Measurements from ENCODE around the gene KRTAP21-1. TPM values are rescaled to one million over a fixed set of nuclear protein-coding genes. Genes with fewer than 3 reads are reported as not detected.
A peak's percentile ranks its signal among the peaks of the same experiment; 100 is the strongest.

KRTAP21-1 gene
- total RNA-seq, 1 experiment from 2014 or later, result not detected

GRCh38 chr21:30760776-30761175, 5.5 kb upstream of the KRTAP21-1 start:
- no peak overlapping the region for H3K14ac ChIP-seq (ENCODE audit: insufficient read depth, low read length)
- H2AK5ac ChIP-seq (ENCODE audit: insufficient read length, low read length), result no peak overlapping the region
- H3K27me3 ChIP-seq (ENCODE audit: insufficient read depth, low read length), result no peaks in the 10 kb centered on the region
- TF ChIP-seq CTCF (conservative IDR thresholded peaks at IDR 0.05), result no peak
- H3K36me3 Mint-ChIP-seq (ENCODE audit: insufficient read depth in 1 of 3, low read depth in 3 of 3), result peaks cover 0 to 29% (median 0%) of the 10 kb centered on the region in 3 experiments; a peak in 2 of 7 replicates
- no peak overlapping the region for H3K27ac ChIP-seq (ENCODE audit: insufficient read length, low read depth, low read length)
- no peak overlapping the region for H2BK12ac ChIP-seq (ENCODE audit: insufficient read length, low read depth, low read length)
- H3K79me1 ChIP-seq (ENCODE audit: insufficient read depth, low read depth, low read length, poor library complexity, severe bottlenecking), result no peaks in the 10 kb centered on the region
- H2BK120ac ChIP-seq (ENCODE audit: low read depth, low read length, poor library complexity, severe bottlenecking), result no peak overlapping the region
- no peaks in the 10 kb centered on the region for H4K20me1 ChIP-seq (ENCODE audit: control insufficient read depth, insufficient read depth, insufficient read length)
- H3K79me2 ChIP-seq (ENCODE audit: insufficient read depth, low read length), result no peaks in the 10 kb centered on the region
- no peak overlapping the region for H4K8ac ChIP-seq (replicated peaks; ENCODE audit: insufficient read length, low read depth, low read length)
- H3K9me3 Mint-ChIP-seq, result peaks cover 2 to 21% of the 10 kb centered on the region in 2 experiments; a peak in 2 of 5 replicates
- no peak for DNase-seq
- H3K4ac ChIP-seq (ENCODE audit: low read depth, low read length), result no peak overlapping the region
- no peak overlapping the region for H2AFZ ChIP-seq (ENCODE audit: low read length)
- no peaks in the 10 kb centered on the region for H3K4me1 Mint-ChIP-seq
- H3K4me2 ChIP-seq (ENCODE audit: insufficient read depth, insufficient read length, low read length), result no peak overlapping the region
- H3K9me3 ChIP-seq (ENCODE audit: control insufficient read depth, low read depth, low read length), result no peaks in the 10 kb centered on the region
- no peak overlapping the region for H2BK20ac ChIP-seq (ENCODE audit: low read depth, low read length, poor library complexity, severe bottlenecking)
- H2BK15ac ChIP-seq (ENCODE audit: low read depth, low read length), result no peak overlapping the region
- H3K4me3 Mint-ChIP-seq, result no peak overlapping the region
- no peak overlapping the region for H4K5ac ChIP-seq (ENCODE audit: insufficient read length, low read depth, low read length)
- H2BK5ac ChIP-seq (ENCODE audit: insufficient read length, low read length), result no peak overlapping the region
- H3K56ac ChIP-seq (ENCODE audit: insufficient read length, low read depth, low read length), result no peak overlapping the region
- H3T11ph ChIP-seq (ENCODE audit: low read length), result no peak overlapping the region
- H3K27me3 Mint-ChIP-seq (ENCODE audit: low read depth), result no peaks in the 10 kb centered on the region; the same call in 1 of the 2 replicates
- no peak overlapping the region for H4K91ac ChIP-seq (ENCODE audit: insufficient read length, low read depth, low read length)
- no peaks in the 10 kb centered on the region for H3K4me1 ChIP-seq (ENCODE audit: insufficient read depth, low read length)
- peak overlapping the region in 1 of 3 experiments; percentile 30; a peak in 1 of 7 replicates for H3K27ac Mint-ChIP-seq
- H3K18ac ChIP-seq (ENCODE audit: insufficient read length, low read depth, low read length), result no peak overlapping the region
- no CpG with 5 or more reads among the region's 2 CpGs for WGBS (ENCODE audit: extremely low coverage, insufficient read length, low lambda C conversion rate)
- no peaks in the 10 kb centered on the region for H3K23me2 ChIP-seq (ENCODE audit: insufficient read length, low read depth, low read length, poor library complexity, severe bottlenecking)
- H3K9ac ChIP-seq (ENCODE audit: extremely low read depth, insufficient read length, low read length), result no peak overlapping the region
- no peak overlapping the region for H3K23ac ChIP-seq (ENCODE audit: insufficient read length, low read depth, low read length)
